ENCODE data around the gene UBAC1.

DNA sequence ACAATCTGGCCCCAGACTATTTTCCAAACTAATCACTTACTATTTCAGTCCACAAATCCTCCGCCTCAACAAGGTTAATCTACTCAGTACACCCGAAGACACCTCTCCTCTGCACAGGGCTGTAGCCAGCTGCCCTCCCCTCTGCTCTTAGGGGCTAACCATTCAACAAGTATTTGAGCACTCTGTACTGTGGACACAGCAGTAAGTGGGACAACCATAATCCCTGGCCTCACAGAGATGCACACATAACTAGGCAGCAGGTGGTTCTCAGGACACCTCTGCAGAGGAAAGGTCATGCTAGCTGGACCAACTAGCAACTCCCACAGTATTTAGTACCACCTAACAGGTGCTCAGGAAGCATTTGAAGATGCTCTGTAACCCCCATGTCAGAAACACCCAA lies 59.3 kb downstream of the UBAC1 start:
- TF ChIP-seq, protein P1, sequence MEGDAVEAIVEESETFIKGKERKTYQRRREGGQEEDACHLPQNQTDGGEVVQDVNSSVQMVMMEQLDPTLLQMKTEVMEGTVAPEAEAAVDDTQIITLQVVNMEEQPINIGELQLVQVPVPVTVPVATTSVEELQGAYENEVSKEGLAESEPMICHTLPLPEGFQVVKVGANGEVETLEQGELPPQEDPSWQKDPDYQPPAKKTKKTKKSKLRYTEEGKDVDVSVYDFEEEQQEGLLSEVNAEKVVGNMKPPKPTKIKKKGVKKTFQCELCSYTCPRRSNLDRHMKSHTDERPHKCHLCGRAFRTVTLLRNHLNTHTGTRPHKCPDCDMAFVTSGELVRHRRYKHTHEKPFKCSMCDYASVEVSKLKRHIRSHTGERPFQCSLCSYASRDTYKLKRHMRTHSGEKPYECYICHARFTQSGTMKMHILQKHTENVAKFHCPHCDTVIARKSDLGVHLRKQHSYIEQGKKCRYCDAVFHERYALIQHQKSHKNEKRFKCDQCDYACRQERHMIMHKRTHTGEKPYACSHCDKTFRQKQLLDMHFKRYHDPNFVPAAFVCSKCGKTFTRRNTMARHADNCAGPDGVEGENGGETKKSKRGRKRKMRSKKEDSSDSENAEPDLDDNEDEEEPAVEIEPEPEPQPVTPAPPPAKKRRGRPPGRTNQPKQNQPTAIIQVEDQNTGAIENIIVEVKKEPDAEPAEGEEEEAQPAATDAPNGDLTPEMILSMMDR (IDR thresholded peaks at IDR 0.05 in 2 of 3, conservative IDR thresholded peaks at IDR 0.05 in 1 of 3; ENCODE audit: insufficient read depth in 2 of 3, low read depth in 1 of 3, low read length in 3 of 3): no peak
- no peak for TF ChIP-seq SMARCB1 (IDR thresholded peaks at IDR 0.05; ENCODE audit: insufficient read length, low read depth)
- TF ChIP-seq CHD2 (IDR thresholded peaks at IDR 0.05; ENCODE audit: low read depth, low read length): no peak
- no peak for TF ChIP-seq TAF15 (IDR thresholded peaks at IDR 0.05; ENCODE audit: low read depth, low read length)
- TF ChIP-seq TRIM25 (IDR thresholded peaks at IDR 0.05; ENCODE audit: borderline replicate concordance): no peak
- no peak for TF ChIP-seq GTF3C2 (IDR thresholded peaks at IDR 0.05; ENCODE audit: borderline replicate concordance, extremely low read depth, insufficient read length)
- TF ChIP-seq, protein P2, sequence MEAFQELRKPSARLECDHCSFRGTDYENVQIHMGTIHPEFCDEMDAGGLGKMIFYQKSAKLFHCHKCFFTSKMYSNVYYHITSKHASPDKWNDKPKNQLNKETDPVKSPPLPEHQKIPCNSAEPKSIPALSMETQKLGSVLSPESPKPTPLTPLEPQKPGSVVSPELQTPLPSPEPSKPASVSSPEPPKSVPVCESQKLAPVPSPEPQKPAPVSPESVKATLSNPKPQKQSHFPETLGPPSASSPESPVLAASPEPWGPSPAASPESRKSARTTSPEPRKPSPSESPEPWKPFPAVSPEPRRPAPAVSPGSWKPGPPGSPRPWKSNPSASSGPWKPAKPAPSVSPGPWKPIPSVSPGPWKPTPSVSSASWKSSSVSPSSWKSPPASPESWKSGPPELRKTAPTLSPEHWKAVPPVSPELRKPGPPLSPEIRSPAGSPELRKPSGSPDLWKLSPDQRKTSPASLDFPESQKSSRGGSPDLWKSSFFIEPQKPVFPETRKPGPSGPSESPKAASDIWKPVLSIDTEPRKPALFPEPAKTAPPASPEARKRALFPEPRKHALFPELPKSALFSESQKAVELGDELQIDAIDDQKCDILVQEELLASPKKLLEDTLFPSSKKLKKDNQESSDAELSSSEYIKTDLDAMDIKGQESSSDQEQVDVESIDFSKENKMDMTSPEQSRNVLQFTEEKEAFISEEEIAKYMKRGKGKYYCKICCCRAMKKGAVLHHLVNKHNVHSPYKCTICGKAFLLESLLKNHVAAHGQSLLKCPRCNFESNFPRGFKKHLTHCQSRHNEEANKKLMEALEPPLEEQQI (IDR thresholded peaks at IDR 0.05): no peak
- TF ChIP-seq RFX7 (CRISPR knock-in tag; IDR thresholded peaks at IDR 0.05): no peak
- no peak for TF ChIP-seq TFAM (CRISPR knock-in tag; conservative IDR thresholded peaks at IDR 0.05)
- TF ChIP-seq JUND (IDR thresholded peaks at IDR 0.05; ENCODE audit: borderline replicate concordance, low read depth, low read length): no peak
- no peak for TF ChIP-seq JUND (tag; IDR thresholded peaks at IDR 0.05; ENCODE audit: borderline replicate concordance, low read depth, low read length)
